Common myeloid progenitor, CD34-positive (primary cell): ENCODE data around the gene UNC79. TPM values are rescaled to one million over a fixed set of nuclear protein-coding genes. Genes with fewer than 3 reads are reported as not detected.
A peak's percentile ranks its signal among the peaks of the same experiment; 100 is the strongest.
"Not testable (repeated sequence)": the region's sequence is repeated elsewhere in the genome, so short reads cannot be mapped to it uniquely, and the experiment has no call there.

Experiments used
- CTCF ChIA-PET: fragments of 350-600 bp; sonication (Branson Sonifier 250); formaldehyde crosslinking; loops from one replicate; lab custom pipeline; 2021; ENCODE audit warnings: antibody characterized with exemption; lab: Charles Lee
- POLR2A ChIA-PET: fragments of 350-600 bp; sonication (Branson Sonifier 250); formaldehyde crosslinking; loops from one replicate; lab custom pipeline; 2021; ENCODE audit warnings: antibody characterized with exemption; lab: Charles Lee
- DNase-seq, 3 donors: peaks; one replicate each; pipeline versions ENCODE4 v3.0.0 to v3.0.0-alpha.2; 2013
- H3K27ac ChIP-seq, 2 experiments: 1 replicate in 1 of 2; 2 replicates in 1 of 2; pipeline ENCODE4 v1.7.0; 2013; ENCODE audit warnings: inconsistent platforms in 2 of 2, low read length in 2 of 2, mild to moderate bottlenecking in 2 of 2, low read depth in 1 of 2, moderate library complexity in 1 of 2; ENCODE audit not compliant: severe bottlenecking in 2 of 2, insufficient read depth in 1 of 2, poor library complexity in 1 of 2
- H3K27me3 ChIP-seq, 5 experiments: replicated peaks in 2 of 5; 1 replicate in 3 of 5; 2 replicates in 2 of 5; pipeline versions ENCODE4 v1.6.1 to v1.7.0; 2013; ENCODE audit warnings: low read length in 4 of 5, mild to moderate bottlenecking in 2 of 5, moderate library complexity in 2 of 5, inconsistent platforms in 1 of 5; ENCODE audit not compliant: insufficient read depth in 5 of 5, control insufficient read depth in 4 of 5
- H3K36me3 ChIP-seq, 4 experiments: 1 replicate in 2 of 4; 2 replicates in 2 of 4; pipeline versions ENCODE4 v1.6.1 to v1.7.0; 2013; ENCODE audit warnings: low read length in 3 of 4, control low read depth in 1 of 4, mild to moderate bottlenecking in 1 of 4; ENCODE audit not compliant: control insufficient read depth in 4 of 4, insufficient read depth in 4 of 4
- H3K4me1 ChIP-seq, 4 experiments: 1 replicate in 3 of 4; 2 replicates in 1 of 4; pipeline versions ENCODE4 v1.6.1 to v1.7.1; 2013; ENCODE audit warnings: low read length in 3 of 4, mild to moderate bottlenecking in 3 of 4, control low read depth in 1 of 4, inconsistent platforms in 1 of 4, moderate library complexity in 1 of 4; ENCODE audit not compliant: control insufficient read depth in 4 of 4, insufficient read depth in 4 of 4; ENCODE audit errors: control extremely low read depth in 1 of 4
- H3K4me3 ChIP-seq, 7 experiments: 1 replicate in 4 of 7; 2 replicates in 3 of 7; pipeline versions ENCODE4 v1.5.1 to v1.7.0; 2013; ENCODE audit warnings: mild to moderate bottlenecking in 7 of 7, low read length in 6 of 7, moderate library complexity in 6 of 7, inconsistent platforms in 2 of 7, low read depth in 2 of 7, control low read depth in 1 of 7; ENCODE audit not compliant: insufficient read depth in 4 of 7, control insufficient read depth in 1 of 7; ENCODE audit errors: extremely low read depth in 1 of 7
- H3K9me3 ChIP-seq, 5 experiments: 1 replicate in 4 of 5; 2 replicates in 1 of 5; pipeline versions ENCODE4 v1.6.1 to v1.7.1; 2013; ENCODE audit warnings: low read length in 4 of 5, mild to moderate bottlenecking in 2 of 5, inconsistent platforms in 1 of 5, low read depth in 1 of 5, moderate library complexity in 1 of 5; ENCODE audit not compliant: control insufficient read depth in 4 of 5, insufficient read depth in 2 of 5; ENCODE audit errors: control extremely low read depth in 1 of 5
- WGBS: methylation state at CpG from one replicate; pipeline ENCODE4 v1.1.5; 2013; ENCODE audit not compliant: insufficient coverage; 5-methylcytosine and 5-hydroxymethylcytosine counted together
- polyA plus RNA-seq: library from polyadenylated mRNA; unstranded; fragments of 120-200 nt; gene quantifications from one replicate; pipeline ENCODE4 v1.2.1, GENCODE V29; 2013

Gene UNC79
- polyA plus RNA-seq: 0.03 TPM

GRCh38 chr14:93430315-93431035, at the start of gene UNC79:
Gene UNC79 (plus strand): TSS chr14:93430939. CDS start chr14:93431030, 91 bp downstream.
- peaks cover 12 to 62% (median 28%) of the 10 kb centered on the region in 5 experiments for H3K27me3 ChIP-seq
- WGBS: 2% methylated on average over 34 of the region's 51 CpGs
- peaks cover 0 to 7% (median 4%) of the 10 kb centered on the region in 4 experiments for H3K4me1 ChIP-seq
- ChIA-PET CTCF (no interaction called here), POLR2A (no interaction called here)
- no peaks in the 10 kb centered on the region for H3K36me3 ChIP-seq
- no peak within 1 kb of the TSS for H3K27ac ChIP-seq
- peaks cover 0 to 11% (median 6%) of the 10 kb centered on the region in 5 experiments for H3K9me3 ChIP-seq
- peak within 1 kb of the TSS in 3 of 7 experiments; percentile 15 to 36 (median 16) for H3K4me3 ChIP-seq
- peak in 1 of 3 donors; percentile 0 for DNase-seq

DNA sequence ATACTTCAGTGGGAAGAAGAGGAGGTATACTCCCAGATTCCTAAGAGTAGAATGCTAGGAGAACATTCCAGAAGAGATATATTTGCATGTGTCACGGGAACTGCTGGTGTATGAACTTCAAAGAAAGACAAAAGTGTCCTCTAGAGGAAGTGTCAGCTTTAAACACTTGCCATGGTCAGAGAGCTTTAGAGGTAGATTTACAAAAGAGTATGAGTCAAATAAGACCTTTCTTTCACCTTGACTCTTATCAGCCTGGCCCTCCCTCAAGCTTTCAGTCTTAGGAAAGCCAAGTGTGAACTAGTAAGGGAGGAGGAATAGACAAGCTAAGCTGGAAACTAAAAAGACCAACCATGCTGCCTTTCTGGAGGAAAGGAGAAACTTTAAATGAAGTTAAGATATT, 49.1 kb upstream of the UNC79 start:
- ChIA-PET CTCF (no interaction called here), POLR2A (interaction anchor here (0.6 kb wide), 1 partner anchor 439 kb away, joined by 3 read pairs; no protein-coding TSS in a partner anchor)
- DNase-seq: no peak
- Histone ChIP-seq H3K27ac (no peak overlapping the region), H3K4me3 (no peak overlapping the region), H3K4me1 (no peaks in the 10 kb centered on the region), H3K9me3 (no peaks in the 10 kb centered on the region), H3K36me3 (no peaks in the 10 kb centered on the region), H3K27me3 (peaks cover 0 to 7% (median 2%) of the 10 kb centered on the region in 5 experiments)
- WGBS: 75% methylated on average over 1 of the region's 1 CpG

DNA sequence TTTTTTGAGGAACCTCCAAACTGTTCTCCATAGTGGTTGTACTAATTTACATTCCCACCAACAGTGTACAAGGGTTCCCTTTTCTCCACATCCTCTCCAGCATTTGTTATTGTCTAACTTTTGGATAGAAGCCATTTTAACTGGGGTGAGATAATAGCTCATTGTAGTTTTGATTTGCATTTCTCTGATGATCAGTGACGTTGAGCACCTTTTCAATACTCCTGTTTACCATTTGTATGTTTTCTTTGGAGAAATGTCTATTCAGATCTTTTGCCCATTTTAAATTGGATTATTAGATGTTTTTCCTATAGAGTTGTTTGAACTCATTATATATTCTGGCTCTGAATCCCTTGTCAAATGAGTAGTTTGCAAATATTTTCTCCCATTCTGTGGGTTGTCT, 46.5 kb upstream of the UNC79 start:
- POLR2A ChIA-PET, H3K4me1 ChIP-seq, DNase-seq, H3K36me3 ChIP-seq, H3K27ac ChIP-seq, H3K9me3 ChIP-seq, H3K27me3 ChIP-seq, H3K4me3 ChIP-seq: not testable (repeated sequence)
- CTCF ChIA-PET: interaction anchor here (0.6 kb wide), 1 partner anchor 23 kb away, joined by 3 read pairs; no protein-coding TSS in a partner anchor
- no CpG with 5 or more reads among the region's 1 CpG for WGBS

DNA sequence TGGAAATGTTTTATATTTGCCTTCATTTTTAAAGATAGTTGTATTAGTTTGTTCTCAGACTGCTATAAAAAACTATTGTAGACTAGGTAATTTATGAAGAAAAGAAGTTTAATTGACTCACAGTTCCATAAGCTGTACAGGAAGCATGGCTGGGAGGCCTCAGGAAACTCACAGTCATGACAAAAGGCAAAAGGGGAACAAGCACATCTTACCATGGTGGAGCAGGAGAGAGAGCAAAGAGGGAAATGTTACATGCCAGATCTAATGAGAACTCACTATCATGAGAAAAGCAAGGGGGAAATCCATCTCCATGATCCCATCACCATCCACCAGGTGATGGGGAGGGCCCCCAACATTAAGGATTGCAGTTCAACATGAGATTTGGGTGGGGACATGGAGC, 35.5 kb upstream of the UNC79 start:
- Histone ChIP-seq H3K4me1 (peaks cover 0 to 6% (median 0%) of the 10 kb centered on the region in 4 experiments), H3K36me3 (no peaks in the 10 kb centered on the region), H3K4me3 (no peak overlapping the region), H3K27ac (no peak overlapping the region), H3K9me3 (peaks cover 2 to 9% (median 6%) of the 10 kb centered on the region in 5 experiments), H3K27me3 (peaks cover 0 to 2% (median 0%) of the 10 kb centered on the region in 5 experiments)
- peak; percentile 1 to 55 (median 46) for DNase-seq
- ChIA-PET CTCF (no interaction called here), POLR2A (no interaction called here)

GRCh38 chr14:93396456-93396855, 34.3 kb upstream of the UNC79 start:
- CTCF ChIA-PET: interaction anchor here (0.6 kb wide), 1 partner anchor 121 kb away, joined by 3 read pairs; no protein-coding TSS in a partner anchor
- WGBS: no CpG with 5 or more reads among the region's 1 CpG
- no peak overlapping the region for H3K27ac ChIP-seq
- no peak overlapping the region for H3K4me3 ChIP-seq
- H3K27me3 ChIP-seq: peaks cover 0 to 2% (median 0%) of the 10 kb centered on the region in 5 experiments
- DNase-seq: no peak
- POLR2A ChIA-PET: interaction anchor here (0.6 kb wide), 1 partner anchor 91 kb away, joined by 4 read pairs; no protein-coding TSS in a partner anchor
- H3K9me3 ChIP-seq: peaks cover 2 to 9% (median 6%) of the 10 kb centered on the region in 5 experiments
- H3K4me1 ChIP-seq: peaks cover 0 to 6% (median 0%) of the 10 kb centered on the region in 4 experiments
- H3K36me3 ChIP-seq: no peaks in the 10 kb centered on the region

DNA sequence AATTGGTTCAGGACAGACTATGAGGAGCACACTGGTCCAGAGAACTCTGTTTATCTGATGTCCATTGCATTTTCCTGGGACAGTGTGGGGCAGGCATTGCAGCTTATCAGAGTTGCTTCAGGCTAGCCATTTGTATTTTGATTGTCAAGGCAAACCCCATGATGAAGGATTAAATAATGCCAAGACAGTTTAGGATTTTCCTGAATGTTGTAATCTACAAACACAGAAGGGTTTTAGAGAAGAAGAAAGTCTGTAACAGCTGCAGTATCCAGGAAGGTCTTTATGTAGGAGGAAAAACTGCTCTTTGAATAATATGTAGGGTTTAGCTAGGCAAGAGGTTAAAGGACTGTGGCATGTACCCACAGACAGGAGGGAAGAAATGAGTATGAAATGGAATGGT, 32.2 kb upstream of the UNC79 start:
- H3K9me3 ChIP-seq: peaks cover 2 to 9% (median 6%) of the 10 kb centered on the region in 5 experiments
- DNase-seq: no peak
- no peak overlapping the region for H3K27ac ChIP-seq
- no peaks in the 10 kb centered on the region for H3K36me3 ChIP-seq
- ChIA-PET CTCF (no interaction called here), POLR2A (no interaction called here)
- H3K27me3 ChIP-seq: peaks cover 0 to 5% (median 0%) of the 10 kb centered on the region in 5 experiments
- no peak overlapping the region for H3K4me3 ChIP-seq
- peaks cover 0 to 6% (median 0%) of the 10 kb centered on the region in 4 experiments for H3K4me1 ChIP-seq

- Histone ChIP-seq H3K4me1 (no peaks in the 10 kb centered on the region), H3K9me3 (no peaks in the 10 kb centered on the region), H3K4me3 (no peak overlapping the region), H3K27me3 (peaks cover 0 to 5% (median 2%) of the 10 kb centered on the region in 5 experiments), H3K27ac (no peak overlapping the region), H3K36me3 (no peaks in the 10 kb centered on the region)
- ChIA-PET POLR2A (no interaction called here), CTCF (interaction anchor here (1.2 kb wide), 1 partner anchor 8 kb away, joined by 3 read pairs; no protein-coding TSS in a partner anchor)
- no peak for DNase-seq
- WGBS: 67% methylated on average over 3 of the region's 3 CpGs
Measured at GRCh38 chr14:93402951-93403350, 27.8 kb upstream of the UNC79 start.
